K562 treated with DMSO at 1 percent for 12 hours (cell line): ENCODE data around the gene STEEP1. TPM values are rescaled to one million over a fixed set of nuclear protein-coding genes. Genes with fewer than 3 reads are reported as not detected.

ENCODE experiments used
- total RNA-seq: library from RNA; unstranded; fragments of 300-600 nt; gene quantifications from 2 replicates; pipeline ENCODE4 v1.2.3, GENCODE V29; 2022; ENCODE audit not compliant: insufficient read depth

The STEEP1 gene
- total RNA-seq, result 28.5 and 40.6 TPM in 2 replicates

DNA sequence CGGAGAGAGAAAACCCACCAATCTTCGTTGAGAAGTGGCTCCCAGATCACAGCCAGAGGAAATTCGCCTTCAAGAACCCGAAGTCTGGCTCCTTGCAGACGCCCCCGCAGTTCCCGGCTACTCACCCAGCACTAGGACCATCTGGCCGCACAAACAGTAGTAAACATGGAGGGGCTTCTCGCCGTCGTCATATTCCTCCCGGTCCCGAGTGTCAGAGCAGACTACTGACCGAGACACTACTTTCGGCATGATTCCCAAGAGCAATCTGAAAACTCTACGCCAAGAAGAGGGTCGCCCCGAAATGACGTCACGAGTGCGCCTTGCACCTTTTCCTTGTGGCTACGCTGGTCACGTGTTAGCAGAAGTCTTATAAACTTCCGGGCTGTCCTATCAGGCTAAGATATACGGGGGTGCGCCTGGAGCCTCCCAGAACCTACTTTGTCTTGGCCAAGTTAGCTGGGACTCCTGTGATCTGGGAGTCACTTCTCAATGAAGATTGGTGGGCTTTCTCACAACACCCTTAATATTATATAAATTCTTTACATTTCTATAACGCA, at the start of gene STEEP1:
STEEP1 (minus strand) TSS at position 303 of the 557 bp plus-strand sequence; CDS start at position 249, 54 bp downstream.

GRCh38 chrX:119606280-119607017, 41.2 kb upstream of the STEEP1 start, which contains the start of gene NKRF:
Gene NKRF (minus strand): TSS chrX:119606424.

DNA sequence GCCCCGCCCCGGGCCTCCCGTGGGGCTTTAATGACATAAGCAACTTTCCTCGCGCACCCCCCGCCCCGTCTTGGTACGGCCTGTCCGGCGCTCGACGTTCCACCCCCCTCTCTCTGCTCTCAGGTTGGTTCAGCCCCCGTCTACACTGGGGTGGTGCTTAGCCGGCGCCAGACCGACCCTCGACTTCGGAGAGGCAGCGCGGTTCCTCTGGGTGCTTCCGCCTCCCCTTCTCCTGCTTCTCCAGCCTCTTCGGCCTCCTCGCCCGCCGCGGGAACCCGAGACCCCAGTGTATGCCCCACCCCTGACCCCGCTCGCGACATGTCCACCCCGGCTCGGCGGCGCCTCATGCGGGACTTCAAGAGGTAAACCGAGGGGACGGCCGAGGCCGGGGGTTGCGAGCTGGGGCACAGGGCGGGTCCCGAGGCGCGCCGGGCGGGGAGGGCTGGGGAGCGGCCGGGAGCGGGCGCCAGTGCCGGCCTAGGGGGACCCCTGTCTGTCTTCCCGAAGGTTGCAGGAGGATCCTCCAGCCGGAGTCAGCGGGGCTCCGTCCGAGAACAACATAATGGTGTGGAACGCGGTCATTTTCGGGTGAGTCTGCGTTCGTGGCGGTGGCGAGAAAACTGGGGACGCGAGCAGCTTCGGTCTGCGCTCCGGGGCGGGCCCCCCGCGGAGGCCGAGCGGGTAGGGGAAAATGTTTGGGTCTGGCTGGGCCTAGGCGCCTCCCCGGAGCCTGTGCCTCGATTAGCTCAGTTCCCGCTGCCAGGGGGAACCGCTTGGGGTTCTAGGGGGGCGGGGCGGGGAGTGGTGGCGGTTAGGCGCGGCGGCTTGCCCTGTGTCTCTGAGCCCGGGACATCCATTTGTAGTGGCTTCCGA, 9.4 kb upstream of the STEEP1 start, which contains the start of gene UBE2A:
UBE2A (plus strand) TSS at position 170 of the 873 bp plus-strand sequence; CDS start at position 319, 149 bp downstream.

Other genes with a start within 250 kb of the STEEP1 start
- gene SLC25A43, start 166.1 kb downstream of the STEEP1 start, total RNA-seq, result 5.1 and 12.4 TPM in 2 replicates
- gene SLC25A5, start 97.0 kb downstream of the STEEP1 start, total RNA-seq, result 1,037 and 1,149 TPM in 2 replicates
- gene UBE2A, start 9.2 kb upstream of the STEEP1 start, total RNA-seq, result 62.2 and 87.6 TPM in 2 replicates
- gene NKRF, start 41.0 kb upstream of the STEEP1 start, total RNA-seq, result 5.9 and 14.7 TPM in 2 replicates
- 26.4 and 69.6 TPM in 2 replicates for gene SEPTIN6, start 127.8 kb upstream of the STEEP1 start, total RNA-seq
- 0.59 TPM in 1 of 2 replicates, not detected in the other for gene SOWAHD, start 193.2 kb upstream of the STEEP1 start, total RNA-seq
- 4,366 and 5,881 TPM in 2 replicates for gene RPL39, start 226.2 kb upstream of the STEEP1 start, total RNA-seq